Mammary microvascular endothelial cell (primary cell): ENCODE measurements around the gene ATP2C1. TPM values are rescaled to one million over a fixed set of nuclear protein-coding genes. Genes with fewer than 3 reads are reported as not detected.

Experiments
- total RNA-seq: library from RNA; depleted of rRNA; stranded (reverse); fragments of >200 nt; gene quantifications from 2 replicates; pipeline ENCODE4 v1.2.3, GENCODE V29; 2015

ATP2C1 gene, protein sequence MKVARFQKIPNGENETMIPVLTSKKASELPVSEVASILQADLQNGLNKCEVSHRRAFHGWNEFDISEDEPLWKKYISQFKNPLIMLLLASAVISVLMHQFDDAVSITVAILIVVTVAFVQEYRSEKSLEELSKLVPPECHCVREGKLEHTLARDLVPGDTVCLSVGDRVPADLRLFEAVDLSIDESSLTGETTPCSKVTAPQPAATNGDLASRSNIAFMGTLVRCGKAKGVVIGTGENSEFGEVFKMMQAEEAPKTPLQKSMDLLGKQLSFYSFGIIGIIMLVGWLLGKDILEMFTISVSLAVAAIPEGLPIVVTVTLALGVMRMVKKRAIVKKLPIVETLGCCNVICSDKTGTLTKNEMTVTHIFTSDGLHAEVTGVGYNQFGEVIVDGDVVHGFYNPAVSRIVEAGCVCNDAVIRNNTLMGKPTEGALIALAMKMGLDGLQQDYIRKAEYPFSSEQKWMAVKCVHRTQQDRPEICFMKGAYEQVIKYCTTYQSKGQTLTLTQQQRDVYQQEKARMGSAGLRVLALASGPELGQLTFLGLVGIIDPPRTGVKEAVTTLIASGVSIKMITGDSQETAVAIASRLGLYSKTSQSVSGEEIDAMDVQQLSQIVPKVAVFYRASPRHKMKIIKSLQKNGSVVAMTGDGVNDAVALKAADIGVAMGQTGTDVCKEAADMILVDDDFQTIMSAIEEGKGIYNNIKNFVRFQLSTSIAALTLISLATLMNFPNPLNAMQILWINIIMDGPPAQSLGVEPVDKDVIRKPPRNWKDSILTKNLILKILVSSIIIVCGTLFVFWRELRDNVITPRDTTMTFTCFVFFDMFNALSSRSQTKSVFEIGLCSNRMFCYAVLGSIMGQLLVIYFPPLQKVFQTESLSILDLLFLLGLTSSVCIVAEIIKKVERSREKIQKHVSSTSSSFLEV
- 34.4 and 45.0 TPM in 2 replicates for total RNA-seq

DNA sequence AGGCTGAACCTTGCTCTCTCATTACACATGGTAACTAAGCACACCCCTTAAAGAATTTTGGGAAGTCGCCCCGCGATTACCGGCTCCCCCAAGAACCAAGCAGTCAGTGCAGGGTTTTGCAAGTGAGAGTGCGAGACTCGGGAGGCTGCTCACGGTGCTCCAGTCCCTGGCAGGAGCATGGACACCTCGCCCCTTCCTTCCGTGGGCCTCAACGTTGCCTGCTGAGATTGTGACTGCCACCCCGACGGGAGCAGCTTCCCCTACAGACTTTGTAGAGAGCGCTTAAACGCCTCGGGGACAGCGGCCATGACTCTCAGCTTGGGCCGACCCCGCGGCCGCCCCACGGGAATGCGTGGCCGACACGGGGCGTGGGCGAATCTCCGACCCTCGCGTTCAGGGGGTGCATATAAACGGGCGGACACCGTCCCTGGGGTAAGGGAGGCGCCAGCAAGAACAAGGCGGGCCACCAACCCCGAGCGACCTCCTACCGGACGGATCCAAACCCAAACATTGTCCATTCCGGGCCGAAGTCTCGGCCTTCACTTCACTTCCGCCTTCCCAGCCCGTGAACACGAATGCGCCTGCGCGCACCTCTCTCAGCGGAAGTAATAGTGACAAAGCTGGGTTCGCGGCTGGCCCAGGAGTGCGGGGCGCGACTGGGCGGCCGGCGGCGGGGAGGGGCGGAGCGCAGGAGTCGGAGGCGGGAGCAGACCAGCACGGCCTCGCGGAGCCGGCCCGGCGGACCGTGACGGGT is at the start of gene ATP2C1:
Gene ATP2C1 (plus strand): TSS at position 709 of the 754 bp plus-strand sequence. CDS start 686 bp downstream, outside the sequence.

DNA sequence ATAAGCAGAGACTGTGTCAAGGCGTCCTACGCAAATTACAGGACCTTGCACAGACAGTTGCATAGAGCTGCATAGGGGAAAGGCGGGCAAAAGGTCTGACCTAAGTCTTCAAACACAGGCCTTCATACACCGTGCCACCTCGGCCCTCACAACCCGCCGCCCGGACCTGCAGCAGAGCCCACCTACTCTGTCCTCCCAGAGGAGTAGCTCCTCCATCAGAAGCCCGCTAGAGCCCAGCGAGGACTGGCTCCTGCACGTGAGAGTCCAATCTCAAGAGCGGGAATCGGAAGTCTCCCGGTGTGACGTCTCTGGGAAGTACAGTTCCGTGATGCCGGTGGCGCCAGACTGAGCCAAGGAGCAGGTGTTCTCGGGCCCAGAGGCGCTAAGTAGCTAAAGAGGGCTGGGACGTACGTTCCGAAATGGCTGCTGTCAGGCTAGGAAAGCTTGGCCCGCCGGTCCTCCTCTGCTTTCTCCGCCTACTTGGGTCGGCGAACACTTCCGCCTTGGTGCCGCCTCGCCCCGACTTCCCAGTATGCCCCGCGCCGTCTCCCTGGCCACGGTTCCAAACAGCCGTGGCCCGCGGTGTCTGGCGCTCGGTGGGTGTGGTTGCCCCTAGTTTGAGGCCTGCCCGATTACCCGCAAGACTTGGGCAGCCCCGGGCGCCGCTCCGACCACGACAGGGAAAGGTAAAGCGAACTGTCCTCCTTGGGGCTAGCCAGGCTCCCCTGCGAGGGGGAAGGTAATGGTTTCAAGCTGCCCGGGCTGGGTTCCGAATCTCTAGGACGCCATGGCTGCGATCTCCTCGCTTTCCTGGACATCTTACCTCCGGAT is 132.7 kb downstream of the ATP2C1 start, which contains the start of the genes ASTE1 and NEK11:
Gene ASTE1 (minus strand): TSS at position 505 of the 831 bp plus-strand sequence. CDS start 1,519 bp downstream, outside the sequence.
Gene NEK11 (plus strand): TSS at position 557 of the 831 bp plus-strand sequence. CDS start 2,832 bp downstream, outside the sequence.

Other genes starting within 250 kb of the ATP2C1 start
- 34.6 and 44.2 TPM in 2 replicates for gene PIK3R4, start 147.3 kb upstream of the ATP2C1 start, total RNA-seq
- 4.6 and 5.2 TPM in 2 replicates for gene ASTE1, start 132.7 kb downstream of the ATP2C1 start, total RNA-seq
- 1.1 and 1.4 TPM in 2 replicates for gene NEK11, start 132.8 kb downstream of the ATP2C1 start, total RNA-seq